NCI-H460 (cell line): ENCODE results near the gene TEX2. TPM values are rescaled to one million over a fixed set of nuclear protein-coding genes. Genes with fewer than 3 reads are reported as not detected.
"Not testable (repeated sequence)": the region's sequence is repeated elsewhere in the genome, so short reads cannot be mapped to it uniquely, and the experiment has no call there.

Experiments used
- DNase-seq: peaks from one replicate; pipeline ENCODE4 v3.0.0-alpha.2; 2016; ENCODE audit warnings: low read depth; ENCODE audit errors: extremely low read depth
- total RNA-seq: library from RNA; depleted of rRNA; stranded (reverse); fragments of >200 nt; shearing (Covaris generic); gene quantifications from 2 replicates; pipeline ENCODE4 v1.2.3, GENCODE V29; 2014

Gene TEX2
- total RNA-seq, 1 experiment from 2014 or later, result 13.9 TPM

DNA sequence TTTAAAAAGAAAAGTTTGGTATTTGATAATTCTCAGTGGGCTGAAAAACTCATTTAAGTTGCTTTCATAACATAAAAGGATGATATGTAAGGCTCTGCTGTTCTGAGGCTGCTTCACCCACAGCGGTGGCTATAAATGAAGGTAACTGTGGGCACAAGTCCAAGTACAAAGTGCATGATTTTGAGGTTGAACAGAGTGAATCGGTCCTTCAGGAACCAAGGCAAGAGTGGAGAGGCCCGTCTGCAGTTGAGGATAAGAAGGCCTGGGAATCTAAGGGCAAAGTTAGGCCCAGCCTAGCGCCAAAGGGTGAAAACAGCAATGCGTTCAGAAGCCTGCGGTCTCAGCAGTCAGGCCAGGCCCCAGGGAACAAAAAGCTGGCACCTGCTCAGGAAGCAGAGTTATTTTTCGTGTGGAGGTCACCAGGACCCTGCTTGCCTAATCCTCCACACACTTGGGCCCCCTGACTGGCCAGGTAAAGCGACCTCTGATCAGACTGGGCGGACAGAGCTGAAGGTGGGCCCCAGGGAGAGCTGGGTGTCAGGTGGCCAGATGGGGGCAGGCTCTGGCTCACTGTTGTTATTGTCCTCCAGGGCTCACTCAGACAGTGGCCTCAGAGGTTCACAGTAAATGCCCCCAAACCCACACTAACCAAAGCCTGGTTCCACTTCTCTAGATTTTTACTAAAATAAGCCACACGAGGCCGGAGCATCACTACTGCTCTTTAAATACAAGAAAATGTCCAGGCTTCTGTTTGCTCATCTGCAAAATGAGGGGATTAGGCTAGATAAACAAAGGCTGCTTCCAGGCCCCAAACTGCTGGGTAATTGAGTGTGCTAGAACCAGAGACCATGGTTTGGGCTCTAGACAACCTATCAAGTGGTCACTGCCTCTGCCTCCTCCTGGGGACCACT, 46.5 kb downstream of the TEX2 start:
- DNase-seq, result no peak

DNA sequence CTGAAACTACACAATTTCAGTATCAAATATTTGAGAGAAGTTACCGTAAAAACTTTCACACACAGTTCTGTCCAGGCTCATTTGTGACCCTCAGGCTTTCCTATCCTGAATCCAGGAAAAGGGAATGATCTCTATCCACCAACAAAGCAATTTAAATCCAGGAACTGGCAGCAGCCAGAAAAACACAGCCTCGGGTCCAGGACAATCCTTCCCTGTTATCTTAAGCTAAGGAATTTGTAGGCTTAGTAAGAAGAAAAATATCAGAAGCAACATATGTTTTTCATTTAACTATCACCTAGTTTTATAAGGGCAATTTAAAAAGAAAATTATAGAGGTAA, 47.1 kb downstream of the TEX2 start:
- no peak for DNase-seq

DNA sequence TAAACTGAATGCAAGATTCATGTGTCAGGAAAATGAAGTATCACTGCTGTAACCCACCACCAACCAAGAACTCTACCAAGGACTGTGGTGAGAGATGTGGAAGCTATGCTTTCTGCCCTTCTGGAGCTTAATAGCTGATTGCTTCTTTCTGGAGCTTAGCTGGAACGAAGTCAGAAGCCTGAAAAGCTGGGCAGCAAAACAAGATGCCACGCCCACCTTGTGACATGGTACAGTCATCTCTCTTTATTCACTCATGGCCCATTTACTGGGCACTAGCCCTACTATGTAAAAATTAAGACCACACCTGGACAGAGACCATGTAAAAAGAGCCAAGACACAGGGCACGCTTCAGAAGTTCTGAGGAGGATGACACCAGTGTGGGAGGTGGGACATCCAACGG, 48.1 kb downstream of the TEX2 start:
- DNase-seq, result no peak

DNA sequence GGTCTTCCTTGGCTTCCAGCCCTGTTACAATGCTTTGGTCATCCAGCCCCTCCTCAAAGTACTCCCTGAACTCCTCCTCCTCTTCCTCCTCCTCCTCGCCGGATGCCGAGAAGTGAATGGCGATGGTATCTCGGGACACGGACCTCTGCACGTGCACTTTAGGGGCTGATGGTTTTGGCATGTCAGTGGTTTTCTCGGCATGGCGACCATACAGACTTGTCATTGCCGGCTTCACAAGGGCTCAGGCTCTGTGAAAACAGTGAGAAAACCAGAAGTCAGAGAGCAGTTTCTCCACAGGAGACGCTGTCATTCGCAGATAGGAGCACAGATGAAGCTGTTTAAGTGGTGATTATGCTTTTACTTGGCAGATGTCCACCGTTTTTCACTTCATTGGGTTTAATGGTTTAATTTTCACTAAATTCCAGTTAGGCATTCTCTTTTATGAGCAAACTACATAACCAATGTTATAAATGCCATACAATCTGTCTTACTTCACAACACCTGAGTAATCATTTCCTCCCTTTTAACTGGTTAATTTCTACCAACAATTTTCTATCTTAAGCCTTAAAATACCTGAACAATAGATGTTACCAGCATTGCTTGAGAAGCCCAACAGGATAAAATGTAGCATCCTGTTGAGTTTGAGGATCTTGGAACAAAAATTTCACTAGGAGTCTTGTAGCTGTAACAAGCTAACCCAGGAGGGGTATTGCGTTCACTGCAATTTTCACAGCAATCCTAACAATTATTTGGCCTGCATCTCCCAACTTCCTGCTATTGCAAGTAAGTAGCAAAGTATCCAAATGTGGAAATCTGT, 48.9 kb downstream of the TEX2 start:
- DNase-seq, result no peak

DNA sequence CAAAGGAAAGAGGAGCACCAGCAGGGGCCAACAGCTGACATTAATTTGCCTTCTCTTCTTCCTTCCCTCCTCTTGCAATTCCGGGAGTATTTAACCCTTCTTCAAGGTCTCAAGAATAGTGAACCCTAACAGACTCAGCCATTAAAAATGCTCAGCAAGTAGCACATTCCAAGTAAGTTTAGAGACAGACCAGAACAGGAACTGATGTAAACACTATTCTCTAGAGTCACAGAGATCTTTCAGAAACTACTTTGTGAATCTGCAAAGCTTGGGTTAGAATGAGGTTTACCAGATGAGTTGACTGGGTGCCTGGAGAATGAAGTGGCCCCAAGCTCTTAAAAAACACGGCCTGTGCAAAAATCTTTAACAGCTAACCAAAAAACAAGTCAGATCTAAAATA, 50.9 kb downstream of the TEX2 start:
- no peak for DNase-seq

DNA sequence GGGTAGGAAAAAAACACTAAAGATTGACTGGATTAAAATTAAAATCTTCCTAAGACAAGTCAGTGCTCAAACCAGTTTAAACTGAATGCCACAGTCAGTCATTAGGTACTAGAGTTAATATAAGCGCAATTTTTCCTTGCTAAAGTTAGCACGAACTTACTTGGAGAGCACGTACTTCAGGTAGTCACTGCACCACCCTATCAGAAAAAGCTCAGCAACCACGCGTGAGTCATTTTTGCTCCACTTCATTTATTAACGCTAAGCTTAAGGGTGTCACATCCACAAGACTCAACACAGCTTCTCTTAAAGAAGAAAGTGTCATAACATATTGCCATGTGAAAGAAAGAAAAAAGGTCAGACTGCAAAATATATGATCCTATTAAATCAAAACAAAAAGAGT, 53.1 kb downstream of the TEX2 start:
- DNase-seq, result no peak

DNA sequence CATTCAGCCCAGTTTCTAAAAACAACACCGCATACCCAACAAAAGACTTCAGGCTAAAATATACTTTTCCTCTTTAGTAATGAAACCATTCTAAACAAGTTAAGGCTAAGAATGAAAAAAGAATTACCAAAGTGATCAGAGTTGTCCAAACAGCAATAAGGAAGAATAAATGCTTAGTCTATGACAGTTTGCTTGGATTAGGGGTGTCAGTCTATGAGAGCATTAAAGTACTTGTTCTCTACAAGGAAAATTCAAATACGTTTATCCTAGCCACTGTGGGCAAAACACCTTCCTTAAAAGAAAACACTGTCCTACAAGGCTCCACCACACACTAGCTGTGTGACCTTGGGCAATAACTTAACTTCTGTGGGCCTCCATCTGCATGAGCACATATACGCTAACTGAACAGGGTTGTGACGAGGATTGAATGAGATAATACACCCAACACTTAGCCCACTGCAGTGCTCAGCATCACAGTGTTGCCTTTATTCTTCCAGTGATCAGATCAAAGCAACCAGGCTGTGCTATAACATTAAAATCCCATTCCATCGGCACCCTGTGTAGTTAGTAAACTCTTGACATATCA, 53.6 kb downstream of the TEX2 start:
- no peak for DNase-seq

DNA sequence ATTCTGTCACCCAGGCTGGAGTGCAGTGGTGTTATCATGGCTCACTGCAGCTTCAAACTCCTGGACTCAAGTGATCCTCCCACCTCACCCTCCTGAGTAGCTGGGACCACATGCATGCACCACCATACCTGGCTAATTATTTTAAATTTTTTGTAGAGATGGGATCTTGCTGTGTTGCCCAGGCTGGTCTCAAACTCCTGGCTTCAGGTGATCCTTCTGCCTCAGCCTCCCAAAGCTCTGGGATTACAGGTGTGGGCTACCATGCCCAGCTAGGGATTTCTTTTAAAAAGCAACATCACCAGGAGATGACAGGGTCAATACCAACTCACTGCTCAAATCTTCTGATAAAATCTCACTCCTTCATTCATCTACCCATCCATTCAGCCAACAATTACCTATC, 54.4 kb downstream of the TEX2 start:
- not testable (repeated sequence) for DNase-seq

DNA sequence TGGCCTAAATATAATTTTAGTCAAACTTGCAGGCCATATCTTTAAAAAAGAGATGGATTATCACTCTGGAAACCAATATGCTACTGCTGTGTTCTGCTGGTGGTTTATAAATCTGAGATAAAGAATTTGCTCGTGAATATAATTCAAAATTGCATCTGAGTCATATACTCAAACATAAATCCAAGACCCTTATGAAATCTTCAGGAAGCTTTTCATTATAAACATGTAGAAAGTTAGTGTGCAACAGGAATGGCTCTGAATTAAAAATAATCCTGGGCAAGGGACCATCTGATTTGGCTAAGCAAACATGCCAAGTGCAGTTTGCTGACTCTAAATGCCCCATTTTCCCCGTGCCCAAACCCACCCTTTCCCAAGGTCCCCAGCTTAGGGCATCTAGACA, 57.3 kb downstream of the TEX2 start:
- DNase-seq, result no peak

DNA sequence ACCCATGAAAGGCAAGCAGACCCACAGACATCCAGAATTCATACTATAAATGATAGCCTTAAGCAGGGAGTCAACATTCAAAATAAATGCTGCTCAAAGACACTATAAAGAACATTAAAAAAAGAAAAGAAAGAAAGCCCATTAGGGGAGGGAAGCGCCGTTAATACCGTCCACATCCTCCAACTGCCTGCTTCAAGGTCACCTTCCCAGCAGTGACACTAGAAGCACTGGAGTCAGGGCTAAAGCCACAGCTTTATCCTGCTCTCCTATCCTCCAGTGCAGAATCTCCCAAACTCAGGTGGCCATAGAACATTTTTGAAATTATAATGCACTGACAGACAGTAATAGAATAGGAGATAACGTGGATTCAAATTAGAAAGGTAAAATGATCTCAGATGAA, 59.4 kb downstream of the TEX2 start:
- DNase-seq, result no peak

DNA sequence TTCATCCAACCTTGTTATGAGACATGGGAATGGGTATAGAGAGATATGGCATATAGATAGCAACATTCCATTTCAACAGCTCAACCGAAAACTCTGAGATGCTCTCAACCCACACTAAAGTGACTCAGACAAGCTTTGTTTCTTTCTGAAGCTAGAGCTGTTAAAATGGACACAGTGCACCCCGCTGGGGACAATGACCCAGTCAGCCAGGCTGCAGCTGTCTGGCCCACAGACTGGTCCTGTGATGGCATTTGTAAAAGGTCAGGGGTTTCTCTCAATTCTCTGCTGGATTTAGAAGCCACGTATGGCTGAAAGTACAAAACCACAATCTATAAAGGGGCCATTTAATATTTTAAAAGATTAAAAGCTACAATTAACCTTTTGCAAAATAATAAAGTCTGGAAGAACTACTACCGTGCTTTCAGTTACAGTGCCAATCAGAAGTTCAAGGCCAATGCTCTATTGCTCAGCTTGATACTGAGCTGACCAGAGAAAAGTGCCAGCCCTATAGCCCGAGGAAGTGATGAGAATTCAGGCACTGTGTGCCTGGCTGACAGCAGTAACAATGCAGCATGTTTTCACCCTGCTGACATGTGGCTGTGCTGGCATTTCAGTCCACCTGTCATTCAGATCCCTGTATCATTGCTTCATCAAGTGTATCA, 60.2 kb downstream of the TEX2 start:
- no peak for DNase-seq

DNA sequence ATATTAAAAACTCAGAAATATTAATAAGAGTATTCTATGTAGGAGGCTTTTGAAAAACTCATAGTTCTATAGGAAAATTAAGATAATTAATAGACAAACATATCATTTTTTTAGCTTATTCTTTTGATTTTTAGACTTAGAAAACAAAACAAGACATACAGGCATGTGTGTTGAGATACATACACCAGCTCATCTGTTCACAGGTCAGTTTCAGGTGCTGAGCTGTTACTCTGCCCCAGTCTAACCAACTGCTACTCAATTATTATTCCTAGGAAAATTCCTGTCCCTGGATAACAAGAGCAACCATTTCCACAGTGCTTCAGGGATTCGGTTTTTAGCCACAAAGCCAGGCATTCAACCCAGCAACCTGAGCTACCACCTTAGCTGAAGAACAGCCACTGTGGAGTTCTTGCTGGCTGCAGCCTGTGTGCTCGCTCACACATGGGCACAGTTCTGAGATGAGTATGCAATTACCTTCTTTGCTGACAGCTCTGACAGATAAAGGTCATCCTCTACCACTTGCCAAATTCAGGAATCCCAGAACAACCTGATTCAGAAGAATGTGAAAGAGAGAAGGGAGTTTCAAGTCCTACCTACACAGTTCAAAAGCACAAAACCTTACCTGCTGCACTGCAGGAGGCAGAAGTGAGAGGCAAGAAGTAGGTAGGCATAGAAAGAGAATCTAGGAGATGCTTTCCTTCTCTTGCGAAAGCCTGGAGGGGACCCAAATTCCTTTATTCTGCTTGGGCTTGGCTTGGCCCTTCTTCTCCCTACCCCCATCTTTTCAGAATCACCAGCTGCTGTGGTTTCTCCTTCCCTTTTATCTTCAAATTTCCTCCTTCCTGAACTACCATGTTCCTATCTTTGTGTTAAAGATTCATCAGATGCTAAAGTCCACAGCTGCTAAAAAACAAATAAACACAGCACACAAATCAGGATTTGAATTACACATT, 62.7 kb downstream of the TEX2 start:
- DNase-seq, result no peak

DNA sequence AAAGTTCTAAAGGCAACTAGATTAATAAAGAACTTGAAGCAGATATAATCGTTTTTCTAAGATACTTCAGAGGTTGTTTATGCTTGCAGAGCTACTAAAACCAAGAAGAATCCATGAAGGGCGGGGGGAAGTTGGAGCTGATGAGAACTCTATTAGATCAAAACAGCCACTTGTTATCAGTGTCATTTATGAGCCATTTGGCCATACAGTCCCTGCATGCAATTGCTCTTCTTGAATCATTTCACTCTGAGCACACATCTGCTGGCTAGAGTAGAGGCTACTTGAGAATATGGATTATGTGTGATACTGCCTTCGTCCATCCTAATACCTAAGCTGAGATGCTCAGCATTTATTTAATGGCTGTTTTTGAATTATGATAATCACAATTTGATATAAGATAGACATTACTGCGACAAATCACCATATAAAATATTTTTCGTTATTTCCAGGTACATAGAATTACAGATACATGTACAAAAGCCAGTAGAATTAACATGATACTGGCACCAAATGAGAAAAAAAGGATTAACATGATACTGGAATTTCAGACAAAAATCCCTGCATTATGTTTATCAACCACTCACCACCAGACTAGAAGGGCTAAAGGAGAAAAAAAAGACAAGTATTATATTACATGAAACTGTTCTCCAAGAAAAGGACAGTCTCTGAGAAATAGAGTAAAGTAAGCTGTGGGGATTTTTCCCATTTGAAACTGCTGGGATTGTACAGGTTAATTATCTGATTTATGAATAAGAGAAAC, 64.5 kb downstream of the TEX2 start:
- no peak for DNase-seq

DNA sequence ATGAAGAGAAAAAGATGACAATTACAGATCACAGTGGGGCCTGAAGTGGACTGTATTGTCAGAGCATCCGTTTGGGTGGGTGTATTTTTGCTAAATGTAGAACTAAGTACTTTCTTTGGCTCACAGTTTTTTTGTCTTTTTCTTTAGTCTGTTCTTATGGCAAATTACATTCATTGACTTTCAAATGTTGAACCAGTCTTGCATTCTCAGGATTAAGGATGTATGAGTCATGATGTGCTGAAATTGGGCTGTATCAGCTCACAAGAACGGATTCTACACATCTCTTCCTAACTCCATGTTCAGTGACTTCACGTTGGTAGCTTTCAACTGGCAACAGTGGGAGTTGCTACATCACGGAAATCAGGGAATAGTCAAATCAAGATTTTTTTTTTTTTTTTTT, 66.5 kb downstream of the TEX2 start:
- DNase-seq, result no peak

DNA sequence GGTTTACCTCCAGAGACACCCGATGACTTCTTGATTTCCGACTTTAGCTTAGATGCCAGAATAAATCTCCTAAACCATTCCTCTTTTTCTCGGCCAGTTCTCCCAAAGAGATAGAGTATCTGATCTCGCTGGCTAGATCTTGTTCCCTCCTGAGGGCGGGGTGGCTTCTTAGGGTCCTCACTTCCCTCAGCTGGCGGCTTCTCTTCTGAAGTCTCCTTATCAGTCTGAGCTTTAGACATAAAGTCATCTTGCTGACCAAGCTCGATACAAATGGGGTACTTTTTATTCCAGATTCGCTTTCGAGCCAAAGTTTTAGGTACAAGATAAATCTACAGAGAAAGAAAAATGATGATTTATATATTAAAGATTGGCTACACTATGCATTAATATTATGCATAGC, 69.5 kb downstream of the TEX2 start:
- no peak for DNase-seq

DNA sequence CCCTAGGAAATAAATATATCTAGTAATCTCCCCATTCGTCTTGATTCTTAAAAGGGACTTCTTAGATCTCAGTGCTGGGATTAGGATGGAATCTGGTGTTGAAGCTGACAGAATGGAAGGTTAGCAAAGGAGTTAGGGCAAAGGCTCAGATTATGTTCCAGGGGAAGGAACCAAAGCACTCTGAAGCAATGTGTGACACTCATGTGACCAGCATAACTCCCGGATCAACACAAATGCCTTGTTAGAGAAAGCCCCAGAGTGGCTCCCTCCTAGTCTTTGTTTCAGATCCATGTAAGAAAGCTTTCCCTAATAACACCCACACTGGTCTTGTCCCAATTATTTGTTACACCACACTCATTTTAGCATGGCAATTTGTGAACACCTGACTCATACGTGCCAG, 70.5 kb downstream of the TEX2 start:
- DNase-seq, result no peak

DNA sequence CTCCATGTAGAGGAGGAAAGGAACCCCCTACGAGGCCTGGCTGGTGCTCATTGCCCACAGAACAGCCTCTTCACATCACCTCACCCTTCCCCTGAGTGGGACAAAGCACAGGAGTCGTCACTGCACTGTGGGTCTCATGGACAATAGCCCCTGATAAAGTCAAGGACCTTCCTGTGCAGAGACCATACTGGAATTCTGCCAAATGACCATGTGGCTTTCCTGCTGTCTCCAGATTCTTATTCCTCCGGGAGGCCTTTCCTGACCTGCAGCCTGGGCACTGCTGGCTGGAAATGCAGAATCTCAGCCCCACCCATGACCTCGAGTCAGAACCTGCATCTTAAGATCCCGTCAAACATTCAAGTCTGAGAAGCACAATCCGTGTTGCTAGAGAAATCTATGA, 72.6 kb downstream of the TEX2 start:
- DNase-seq, result no peak

DNA sequence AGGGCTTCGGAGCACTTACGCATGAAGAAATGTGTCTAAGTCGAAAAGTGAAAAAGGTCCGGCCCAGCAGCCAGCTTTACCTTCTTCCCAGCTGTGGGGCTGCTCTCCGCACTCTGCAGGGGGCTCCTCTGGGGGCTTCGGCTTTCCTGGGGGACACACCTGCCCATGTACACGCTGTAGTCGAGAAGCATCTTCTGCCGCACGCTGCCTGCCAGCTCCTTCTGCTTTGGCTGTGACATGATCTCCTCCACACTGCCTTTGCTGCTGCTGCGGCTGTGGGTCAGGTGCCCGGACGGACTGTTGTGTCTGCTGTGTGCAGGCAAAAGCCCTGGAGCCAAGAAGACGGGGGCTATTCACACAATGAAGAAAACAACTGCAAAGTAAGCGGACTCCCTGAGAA, 75.0 kb downstream of the TEX2 start:
- no peak for DNase-seq
